Sciatic nerve (tissue), 2 donors: ENCODE measurements around the gene ABO. TPM values are rescaled to one million over a fixed set of nuclear protein-coding genes. Genes with fewer than 3 reads are reported as not detected.
A peak's percentile ranks its signal among the peaks of the same experiment; 100 is the strongest.
"Not testable (repeated sequence)": the region's sequence is repeated elsewhere in the genome, so short reads cannot be mapped to it uniquely, and the experiment has no call there.

ENCODE experiments used
- ATAC-seq: fragments of 200-7000 bp; cut with Tn5 transposase; one replicate; pipeline ENCODE4 v1.9.1; 2020; ENCODE audit warnings: mild to moderate bottlenecking, moderate library complexity
- DNase-seq: peaks from one replicate; pipeline ENCODE4 v3.0.0-alpha.2; 2020; ENCODE audit warnings: low spot score
- intact Hi-C: fragments of 100-400 bp; cut with DNase I; formaldehyde crosslinking; loops from one replicate; pipeline ENCODE4 v1.14.2; 2022
- total RNA-seq: library from RNA; stranded (reverse); fragmentation: NEBNext Ultra II Directional; extraction: Animal tissue kit (Norgen Biotek cat#: 25700); gene quantifications from one replicate; pipeline ENCODE4 v1.2.1, GENCODE V29; 2021
- donor health status: DM: no; HTN: no; CAD: no.
- donor health status: DM: no; HTN: no; CAD: no.

Gene ABO
- total RNA-seq, 1 donor from 2014 or later = 10.9 TPM

DNA sequence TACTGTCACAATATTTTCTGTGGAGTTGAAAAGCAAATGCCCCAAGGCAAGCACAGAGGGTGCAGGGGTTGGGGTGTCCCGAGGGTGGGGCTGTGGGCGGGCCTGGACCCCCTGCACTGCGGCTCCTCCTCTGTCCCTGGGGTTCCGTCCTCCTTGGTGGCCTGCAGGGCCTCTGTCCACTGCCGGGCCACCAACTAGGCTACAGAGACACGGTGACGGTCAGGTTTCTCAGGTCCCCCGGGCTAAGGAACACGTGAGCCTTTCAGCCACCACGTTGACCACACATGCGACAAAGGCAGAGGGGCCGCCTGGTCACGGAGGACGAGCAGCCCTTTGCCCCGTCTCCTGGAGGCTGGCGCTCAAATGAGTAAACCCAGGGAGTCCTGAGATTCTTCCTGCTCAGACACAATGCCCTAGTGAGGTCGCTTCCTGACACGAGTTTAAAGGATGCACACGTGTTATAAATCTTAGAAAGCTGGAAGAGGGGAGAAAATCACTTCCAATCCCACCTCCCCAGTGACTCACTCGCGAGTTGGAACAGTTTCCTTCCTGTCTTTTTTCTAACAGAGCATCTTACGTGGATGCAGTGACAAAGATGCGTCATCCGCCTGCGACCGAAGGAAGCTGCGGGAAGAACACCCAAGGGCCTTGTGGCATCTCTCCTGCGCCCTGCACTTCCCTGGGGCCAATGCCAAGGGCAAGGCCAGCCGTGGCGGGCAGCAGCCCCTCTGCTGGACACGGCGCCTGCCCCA lies 41.1 kb downstream of the ABO start:
- intact Hi-C loops = no loop called here
- DNase-seq (no peak), ATAC-seq (no peak)

DNA sequence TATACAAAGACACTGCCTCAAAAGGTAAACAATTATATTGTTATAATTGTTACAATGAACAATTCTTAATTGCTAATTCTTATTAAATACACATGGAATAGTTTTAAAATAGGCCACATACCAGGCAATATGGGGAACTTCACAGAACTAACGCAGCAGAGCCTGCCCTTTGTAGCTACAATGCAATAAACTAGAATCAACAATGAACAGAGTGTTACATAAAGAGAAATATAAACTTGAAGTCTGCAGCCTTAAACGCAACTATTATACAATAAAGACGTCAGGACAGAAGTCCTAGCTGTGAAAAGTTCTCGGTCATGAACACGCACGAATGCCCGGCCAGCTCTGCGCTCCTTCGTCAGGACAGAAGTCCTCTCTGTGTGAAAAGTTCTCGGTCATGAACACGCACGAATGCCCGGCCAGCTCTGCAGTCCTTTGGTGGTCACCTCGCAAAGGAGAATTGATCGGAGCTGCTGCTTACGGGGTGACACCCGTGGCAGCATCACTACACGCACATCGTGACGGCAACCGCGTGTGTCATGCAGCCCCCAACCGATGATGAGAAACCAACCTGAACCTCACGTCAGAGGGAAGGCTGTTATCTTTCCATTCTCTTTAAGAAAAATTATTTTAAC lies 43.0 kb downstream of the ABO start:
- DNase-seq, intact Hi-C loops, ATAC-seq: not testable (repeated sequence)

DNA sequence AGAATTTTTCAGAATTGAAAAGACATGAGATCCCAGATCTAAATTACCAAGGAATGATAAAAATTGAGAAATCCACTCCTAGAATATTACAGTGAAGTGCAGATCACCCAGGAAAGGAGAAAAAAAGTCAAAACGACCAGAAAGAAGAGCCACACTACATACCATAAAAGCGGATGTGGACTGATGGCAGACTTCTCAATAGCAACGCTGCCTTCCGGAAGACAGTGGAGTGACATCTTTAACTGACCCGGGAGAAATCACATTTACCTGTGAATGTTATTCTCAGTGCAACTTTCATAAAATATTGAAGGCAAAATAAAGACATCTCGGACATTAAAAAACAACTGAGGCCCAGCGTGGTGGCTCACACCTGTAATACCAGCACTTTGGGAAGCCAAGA lies 44.5 kb downstream of the ABO start:
- DNase-seq, intact Hi-C loops, ATAC-seq: not testable (repeated sequence)

DNA sequence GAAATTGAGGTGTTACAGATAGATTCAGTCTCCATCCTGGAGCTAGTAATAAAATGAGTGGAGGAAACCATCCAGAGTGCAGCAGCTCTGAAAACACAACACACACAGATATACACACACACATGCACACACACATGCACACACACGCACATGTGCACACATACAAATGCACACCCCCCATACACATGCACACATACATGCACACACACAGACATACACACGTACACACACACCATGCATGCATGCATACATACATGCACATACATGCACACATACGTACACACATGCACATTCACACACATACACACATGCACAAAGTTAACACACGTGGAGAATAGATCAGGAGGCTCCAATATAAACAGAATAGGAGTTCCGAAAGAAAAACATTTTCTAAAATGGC lies 44.9 kb downstream of the ABO start:
- intact Hi-C loops = no loop called here
- DNase-seq = no peak
- no peak for ATAC-seq

DNA sequence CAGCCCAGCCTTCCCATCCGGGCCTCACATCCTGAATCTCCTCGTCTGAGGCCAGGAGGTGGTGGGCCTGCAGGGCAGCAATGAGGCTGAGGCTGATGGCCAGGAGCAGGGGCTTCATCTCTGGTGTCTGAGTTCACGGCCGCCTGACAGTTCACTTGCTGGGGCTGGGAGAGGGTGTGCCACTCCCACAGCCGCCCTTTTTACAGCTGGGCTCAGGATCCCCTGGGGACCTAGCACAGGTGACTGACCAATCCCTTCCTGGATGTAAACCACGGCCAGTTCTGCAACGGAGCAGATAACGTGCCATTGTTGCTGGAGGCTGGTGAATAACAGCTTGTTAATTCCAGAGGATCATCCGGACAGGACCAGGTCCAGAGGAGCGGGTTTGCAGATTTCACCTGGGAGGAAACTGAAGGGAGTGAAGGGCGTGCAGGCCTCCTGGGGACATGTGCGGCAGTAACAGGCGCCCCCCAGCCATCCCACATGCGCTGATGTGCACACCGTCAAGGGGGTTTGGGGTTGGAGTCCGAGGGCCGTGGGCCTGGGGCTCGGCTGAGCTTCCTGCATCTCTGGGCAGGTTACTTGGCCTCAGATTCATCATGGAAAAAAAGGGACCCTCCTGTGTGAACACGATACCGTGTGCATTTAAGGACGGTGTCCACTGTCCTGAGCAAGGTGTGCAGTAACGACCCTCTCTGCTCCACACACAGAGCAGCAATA lies 46.4 kb downstream of the ABO start:
- ATAC-seq, intact Hi-C loops, DNase-seq: not testable (repeated sequence)

GRCh38 chr9:133227996-133228395 lies 47.0 kb downstream of the ABO start:
- ATAC-seq, intact Hi-C loops, DNase-seq: not testable (repeated sequence)

DNA sequence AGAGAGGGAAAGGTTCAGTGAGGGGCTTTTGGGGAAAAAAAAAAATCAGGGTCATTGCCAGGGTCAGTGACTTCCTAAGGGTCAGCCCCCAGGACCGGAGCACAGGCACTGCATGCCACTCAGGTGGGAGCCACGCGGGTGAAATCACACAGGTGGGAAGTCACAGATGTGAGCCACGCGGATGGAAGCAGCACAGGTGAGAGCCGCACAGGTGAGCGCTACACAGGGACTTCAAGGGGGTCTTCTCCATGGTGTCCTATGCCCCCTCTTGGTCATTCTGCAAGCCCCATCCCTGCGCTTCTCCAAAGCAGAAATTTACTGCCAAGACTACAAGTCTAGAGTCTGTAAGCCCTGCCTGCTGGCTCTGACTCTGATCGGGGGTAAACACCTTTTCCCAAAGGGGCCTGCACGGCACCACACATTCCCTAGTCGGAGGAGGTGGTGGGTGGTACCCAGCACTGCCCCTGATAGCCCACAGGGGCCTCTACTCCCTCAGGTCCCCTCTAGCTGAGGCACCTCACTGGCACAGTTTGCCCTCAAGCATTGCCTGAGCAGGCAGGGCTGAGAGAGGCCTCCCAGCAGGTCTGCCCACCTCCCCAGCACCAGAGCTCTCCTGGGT lies 47.6 kb downstream of the ABO start:
- DNase-seq (no peak), ATAC-seq (no peak)
- intact Hi-C loops = no loop called here

GRCh38 chr9:133226219-133227171 lies 48.5 kb downstream of the ABO start:
- intact Hi-C loops = no loop called here
- no peak for ATAC-seq
- DNase-seq = peak; percentile 33

DNA sequence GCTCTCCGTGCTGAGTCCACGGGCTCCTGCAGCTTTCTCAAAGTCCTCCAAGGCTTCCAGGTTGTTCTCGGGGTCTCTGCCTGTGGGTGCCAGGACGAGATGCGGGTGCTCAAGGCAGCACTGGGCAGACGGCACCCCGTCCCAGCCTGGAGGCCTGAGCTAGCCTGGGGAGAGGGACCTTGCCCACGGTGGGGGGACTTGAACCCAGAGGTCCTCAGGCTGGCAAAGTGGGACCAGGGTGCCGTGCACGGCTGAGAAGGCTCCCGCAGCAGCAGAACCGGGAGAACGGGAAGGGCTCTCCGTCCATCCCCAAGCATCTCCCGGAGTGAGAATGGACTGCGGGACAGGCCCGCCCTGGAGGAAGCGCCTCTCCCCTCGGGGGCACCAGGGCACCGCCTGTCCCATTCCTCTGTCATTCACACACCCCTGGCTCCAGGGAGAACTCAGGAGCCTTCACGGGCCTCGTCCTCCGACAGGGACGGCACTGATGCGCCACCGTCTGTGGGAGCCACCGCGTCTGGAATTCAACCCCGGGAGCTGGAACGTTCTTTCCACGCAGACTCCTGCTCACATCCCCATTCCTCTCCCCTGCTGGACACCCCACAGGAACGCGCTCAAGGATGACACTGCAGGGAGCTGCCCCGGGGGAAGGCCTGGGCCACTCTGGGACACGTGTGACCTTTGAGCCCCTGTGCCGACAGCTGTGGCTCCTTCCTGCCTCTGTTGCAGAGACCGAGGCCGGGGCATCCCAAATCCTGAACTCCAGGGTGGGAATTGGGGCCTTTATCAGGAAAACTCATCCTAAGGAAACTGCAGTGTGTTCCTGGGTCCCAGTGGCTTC lies 49.6 kb downstream of the ABO start:
- DNase-seq (peak; percentile 46), ATAC-seq (no peak)

DNA sequence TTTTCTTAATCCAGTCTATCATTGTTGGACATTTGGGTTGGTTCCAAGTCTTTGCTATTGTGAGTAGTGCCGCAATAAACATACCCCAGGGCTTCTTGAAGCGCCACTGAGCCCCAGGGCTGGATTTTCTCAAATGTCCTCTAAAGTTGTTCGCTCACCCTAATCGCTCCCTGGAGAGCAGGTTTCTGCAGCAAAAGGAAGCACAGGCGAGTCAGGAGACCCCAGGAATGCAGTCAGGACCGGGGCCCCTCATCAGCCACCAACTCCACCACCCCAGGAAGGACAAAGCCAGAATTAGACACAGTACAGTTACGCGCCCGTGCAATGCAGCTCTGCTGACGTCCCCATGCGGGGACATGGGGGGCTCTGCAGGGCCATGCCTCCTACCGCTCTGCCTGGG lies 50.2 kb downstream of the ABO start:
- ATAC-seq (no peak), DNase-seq (peak; percentile 25)
- intact Hi-C loops = no loop called here

More for the DNA sequence above, 49.6 kb downstream of the ABO start:
- intact Hi-C loops = no loop called here

GRCh38 chr9:133223159-133223756 lies 51.7 kb downstream of the ABO start:
- peak; percentile 58 for ATAC-seq
- DNase-seq = peak; percentile 57
- intact Hi-C loops = not testable (repeated sequence)

DNA sequence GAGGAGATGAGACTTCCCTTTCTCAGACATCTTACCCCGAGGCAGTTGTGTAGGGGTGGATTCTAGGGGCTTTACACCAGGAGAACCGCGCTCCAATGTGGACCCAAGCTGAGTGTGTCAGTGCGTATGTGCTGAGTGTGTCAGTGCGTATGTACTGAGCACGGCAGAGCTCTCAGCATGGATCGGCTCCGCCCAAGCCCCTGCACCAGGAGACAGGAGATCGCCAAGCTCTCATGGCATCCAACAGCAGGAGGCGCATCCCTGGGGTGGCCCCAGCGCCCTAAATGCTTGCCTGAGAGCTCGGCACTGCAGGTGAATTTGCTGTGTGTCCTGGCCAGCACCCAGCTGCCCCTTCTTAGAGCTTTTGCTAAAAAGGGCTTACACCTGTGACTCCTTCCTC lies 53.0 kb downstream of the ABO start:
- ATAC-seq, intact Hi-C loops: not testable (repeated sequence)
- peak; percentile 25 for DNase-seq

- DNase-seq (no peak), ATAC-seq (no peak)
- intact Hi-C loops = no loop called here
Observed at GRCh38 chr9:133221177-133221809, 53.7 kb downstream of the ABO start.

DNA sequence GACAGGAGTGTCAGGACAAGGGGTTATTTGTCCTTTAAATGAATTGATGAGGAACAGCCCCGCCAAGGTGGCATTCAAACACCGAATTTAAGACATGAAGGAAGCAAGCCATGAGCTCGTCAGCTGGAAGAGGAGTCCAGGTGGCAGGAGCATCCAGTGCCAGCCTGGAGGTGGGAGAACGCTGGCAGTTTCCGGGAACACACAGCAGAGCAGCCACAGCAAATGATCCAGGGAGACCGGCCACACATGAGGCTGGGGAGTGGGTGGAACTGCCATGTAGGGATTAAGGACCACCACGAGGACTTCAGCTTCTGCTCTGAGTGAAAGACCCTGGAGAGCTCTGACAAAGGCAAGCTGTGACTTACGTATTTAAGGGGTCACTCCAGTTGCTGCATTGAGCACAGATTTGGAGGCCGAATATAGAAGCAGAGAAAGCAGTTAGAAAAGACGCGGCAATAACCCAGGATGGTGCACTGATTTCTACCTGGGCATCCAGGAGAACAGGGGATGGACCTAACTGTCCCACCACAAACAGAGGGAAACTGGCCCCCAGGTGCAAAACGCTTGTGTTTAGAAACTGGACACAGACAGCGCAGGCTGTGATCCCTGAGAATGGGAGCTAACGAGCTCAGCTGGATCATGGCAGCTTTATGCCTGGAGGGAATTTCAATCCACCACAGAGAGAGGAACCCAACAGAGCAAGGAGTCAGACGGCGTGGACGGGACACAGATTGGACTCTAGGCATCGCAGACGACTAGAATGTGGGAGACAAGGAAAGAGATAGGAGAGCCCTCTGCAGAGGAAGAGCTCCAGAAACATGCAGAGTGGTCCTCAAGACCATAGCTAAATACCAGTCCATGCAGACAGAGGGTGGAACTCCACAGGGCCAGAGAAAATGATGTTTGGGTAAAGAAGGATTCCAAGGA lies 56.7 kb downstream of the ABO start:
- intact Hi-C loops, ATAC-seq, DNase-seq: not testable (repeated sequence)

DNA sequence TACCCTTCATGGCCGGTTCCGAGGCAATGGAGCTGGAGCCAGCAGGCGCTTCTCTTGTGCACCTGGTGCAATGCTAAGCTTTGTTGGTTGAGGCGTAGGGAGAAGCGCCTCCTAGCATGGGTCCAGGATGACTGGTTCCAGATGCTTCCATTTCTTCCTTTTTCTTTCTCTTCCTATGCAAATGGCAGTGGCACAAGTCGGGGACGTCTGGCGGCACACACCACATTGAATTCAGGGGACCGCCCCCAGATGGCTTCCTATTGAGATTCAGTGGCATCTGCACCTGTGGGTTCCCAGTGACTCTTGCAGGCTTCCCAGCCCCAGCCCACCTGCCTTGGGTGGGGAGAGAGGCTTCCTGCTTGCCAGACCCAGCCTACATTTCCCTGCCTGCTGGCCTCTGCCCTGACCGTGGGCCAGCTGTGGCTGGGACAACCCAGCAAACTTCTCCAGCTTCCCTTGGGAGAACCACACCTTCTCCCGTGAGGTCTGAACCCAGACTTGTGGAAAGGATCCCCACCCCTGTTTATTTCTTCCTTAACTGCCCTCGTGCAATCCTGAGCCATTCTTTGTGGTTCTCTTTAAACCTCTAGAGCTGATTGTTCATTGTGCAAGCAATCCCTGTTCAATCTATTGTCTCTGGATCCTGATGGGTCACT lies 57.5 kb downstream of the ABO start:
- ATAC-seq, DNase-seq, intact Hi-C loops: not testable (repeated sequence)
